Bronchial epithelial cell (primary cell): Measurements from ENCODE around the gene SMARCD1. TPM values are rescaled to one million over a fixed set of nuclear protein-coding genes. Genes with fewer than 3 reads are reported as not detected.
A peak's percentile ranks its signal among the peaks of the same experiment; 100 is the strongest.

ENCODE experiments used
- DNase-seq: peaks from one replicate; pipeline ENCODE4 v3.0.0-alpha.2; 2010; ENCODE audit warnings: low read depth
- FAIRE-seq: peaks from 2 replicates; lab custom pipeline; 2011; peaks lifted over from hg19 to GRCh38; lab: Jason Lieb, UNC
- H3K27me3 ChIP-seq: 2 replicates; pipeline ENCODE4 v1.5.1; 2011; ENCODE audit warnings: low read length; ENCODE audit not compliant: control insufficient read depth, insufficient read depth
- H3K36me3 ChIP-seq: 2 replicates; pipeline ENCODE4 v1.5.1; 2011; ENCODE audit warnings: low read length; ENCODE audit not compliant: control insufficient read depth, insufficient read depth
- H3K4me3 ChIP-seq: 2 replicates; pipeline ENCODE4 v1.5.1; 2011; ENCODE audit warnings: mild to moderate bottlenecking, low read depth, low read length, control low read depth
- total RNA-seq: library from RNA; depleted of rRNA; stranded (reverse); fragments of >200 nt; gene quantifications from 2 replicates; pipeline ENCODE4 v1.2.1, GENCODE V29; 2014
- TF ChIP-seq, protein P1 (sequence below): IDR thresholded peaks from 2 replicates; pipeline ENCODE4 v1.5.1; 2011; ENCODE audit warnings: mild to moderate bottlenecking, moderate library complexity, low read length, control low read depth, inconsistent platforms; ENCODE audit not compliant: insufficient read depth, severe bottlenecking

Gene SMARCD1
- total RNA-seq, 1 donor from 2014 or later: 24.2 TPM

DNA sequence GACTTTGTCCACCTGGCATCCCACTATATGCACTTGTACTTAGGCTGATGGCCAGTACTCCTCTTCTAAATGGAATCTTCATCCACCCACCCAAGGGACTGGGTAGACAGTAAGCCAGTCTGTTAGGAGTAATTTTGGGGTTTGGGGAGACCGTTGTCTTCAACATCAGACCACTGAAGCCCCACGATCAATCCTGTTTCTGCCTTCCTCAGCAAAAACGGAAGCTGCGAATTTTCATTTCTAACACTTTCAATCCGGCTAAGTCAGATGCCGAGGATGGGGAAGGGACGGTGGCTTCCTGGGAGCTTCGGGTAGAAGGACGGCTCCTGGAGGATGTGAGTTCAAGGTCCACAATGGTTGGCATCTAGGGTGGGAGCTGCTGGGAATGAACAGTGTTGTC, 2.0 kb downstream of the SMARCD1 start:
- TF ChIP-seq, protein P1, sequence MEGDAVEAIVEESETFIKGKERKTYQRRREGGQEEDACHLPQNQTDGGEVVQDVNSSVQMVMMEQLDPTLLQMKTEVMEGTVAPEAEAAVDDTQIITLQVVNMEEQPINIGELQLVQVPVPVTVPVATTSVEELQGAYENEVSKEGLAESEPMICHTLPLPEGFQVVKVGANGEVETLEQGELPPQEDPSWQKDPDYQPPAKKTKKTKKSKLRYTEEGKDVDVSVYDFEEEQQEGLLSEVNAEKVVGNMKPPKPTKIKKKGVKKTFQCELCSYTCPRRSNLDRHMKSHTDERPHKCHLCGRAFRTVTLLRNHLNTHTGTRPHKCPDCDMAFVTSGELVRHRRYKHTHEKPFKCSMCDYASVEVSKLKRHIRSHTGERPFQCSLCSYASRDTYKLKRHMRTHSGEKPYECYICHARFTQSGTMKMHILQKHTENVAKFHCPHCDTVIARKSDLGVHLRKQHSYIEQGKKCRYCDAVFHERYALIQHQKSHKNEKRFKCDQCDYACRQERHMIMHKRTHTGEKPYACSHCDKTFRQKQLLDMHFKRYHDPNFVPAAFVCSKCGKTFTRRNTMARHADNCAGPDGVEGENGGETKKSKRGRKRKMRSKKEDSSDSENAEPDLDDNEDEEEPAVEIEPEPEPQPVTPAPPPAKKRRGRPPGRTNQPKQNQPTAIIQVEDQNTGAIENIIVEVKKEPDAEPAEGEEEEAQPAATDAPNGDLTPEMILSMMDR: no peak
- FAIRE-seq: no peak
- peaks cover 9% of the 10 kb centered on the region for H3K36me3 ChIP-seq

DNA sequence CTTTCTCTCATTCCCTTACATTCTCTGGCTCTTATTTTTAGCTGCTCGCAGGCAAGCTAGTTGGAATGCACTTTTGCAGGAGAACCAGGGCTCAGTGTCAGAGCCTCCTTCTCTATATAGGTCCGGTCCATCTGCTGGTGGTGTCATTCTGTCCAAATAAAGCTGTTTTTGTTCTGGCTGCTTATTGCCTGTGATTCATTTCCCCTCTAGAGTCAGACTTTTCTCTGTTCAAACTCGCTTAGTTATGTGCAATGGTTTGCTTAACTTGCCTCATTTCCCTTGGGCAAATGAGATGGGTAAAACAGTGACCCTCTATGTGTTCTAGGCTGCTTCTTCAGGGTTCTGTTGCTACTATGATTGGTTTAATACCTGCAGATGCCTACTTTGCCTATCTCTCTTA, 2.9 kb downstream of the SMARCD1 start:
- Histone ChIP-seq H3K4me3 (no peak overlapping the region), H3K36me3 (peaks cover 13% of the 10 kb centered on the region), H3K27me3 (no peaks in the 10 kb centered on the region)
- DNase-seq (peak; percentile 95), FAIRE-seq (no peak)
- TF ChIP-seq, protein P1: no peak

More for the DNA sequence above, 2.0 kb downstream of the SMARCD1 start:
- H3K4me3 ChIP-seq: no peak overlapping the region
- H3K27me3 ChIP-seq: no peaks in the 10 kb centered on the region
- no peak for DNase-seq

DNA sequence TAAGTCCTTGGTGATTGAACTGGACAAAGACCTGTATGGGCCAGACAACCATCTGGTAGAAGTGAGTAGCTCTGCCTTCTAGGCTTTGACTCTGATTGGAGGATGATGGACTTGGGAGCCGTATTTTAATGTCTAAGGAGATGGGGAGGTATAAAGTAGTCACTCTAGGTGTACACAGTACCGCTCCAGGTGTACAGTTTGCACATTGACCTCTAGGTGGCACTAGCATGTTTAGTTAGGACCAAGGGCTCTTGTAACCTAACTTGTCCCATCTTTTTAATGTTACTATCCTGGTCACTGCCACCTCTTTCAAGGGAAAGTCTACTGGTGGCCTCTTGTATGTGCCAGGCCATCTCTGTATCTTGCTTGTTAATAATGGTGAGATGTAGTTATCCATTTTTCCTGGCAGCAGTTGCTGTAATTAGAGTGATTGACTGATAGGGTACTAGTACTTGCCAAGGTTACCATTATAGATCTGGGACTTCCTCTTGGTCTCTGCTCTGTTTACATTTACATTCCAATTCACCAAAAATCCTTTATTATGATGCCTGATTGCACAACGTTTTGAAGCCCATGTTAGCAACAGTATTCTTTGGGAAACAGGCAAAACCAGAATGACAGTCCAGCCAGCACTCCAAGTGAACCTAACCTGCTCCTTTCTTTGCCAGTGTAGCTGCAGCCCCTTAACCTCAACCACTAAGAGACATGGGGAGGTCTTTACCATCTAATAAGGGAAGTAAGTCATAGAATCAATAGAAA, 3.6 kb downstream of the SMARCD1 start:
- Histone ChIP-seq H3K27me3 (no peaks in the 10 kb centered on the region), H3K4me3 (no peak overlapping the region), H3K36me3 (peaks cover 16% of the 10 kb centered on the region)
- FAIRE-seq: no peak
- DNase-seq: peak; percentile 76
- TF ChIP-seq, protein P1: peak; percentile 84

DNA sequence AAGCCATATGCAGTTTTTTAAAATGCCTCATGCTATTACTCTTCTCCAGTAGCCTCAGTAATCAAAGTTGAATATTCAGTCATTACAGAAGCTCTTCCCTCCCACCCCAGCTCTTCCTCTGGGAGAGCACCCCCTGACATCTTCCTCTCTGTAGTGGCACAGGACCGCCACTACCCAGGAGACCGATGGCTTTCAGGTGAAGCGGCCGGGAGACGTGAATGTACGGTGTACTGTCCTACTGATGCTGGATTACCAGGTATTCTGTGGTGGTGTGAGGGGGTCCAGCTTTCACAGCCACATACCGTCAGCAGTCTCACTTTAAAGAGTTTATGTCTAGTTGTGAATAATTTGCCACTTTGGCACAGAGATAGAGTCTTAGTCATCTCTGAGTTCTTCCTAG, 4.6 kb downstream of the SMARCD1 start:
- no peaks in the 10 kb centered on the region for H3K27me3 ChIP-seq
- TF ChIP-seq, protein P1: no peak
- no peak for DNase-seq
- H3K4me3 ChIP-seq: no peak overlapping the region
- no peak for FAIRE-seq
- H3K36me3 ChIP-seq: peaks cover 21% of the 10 kb centered on the region

DNA sequence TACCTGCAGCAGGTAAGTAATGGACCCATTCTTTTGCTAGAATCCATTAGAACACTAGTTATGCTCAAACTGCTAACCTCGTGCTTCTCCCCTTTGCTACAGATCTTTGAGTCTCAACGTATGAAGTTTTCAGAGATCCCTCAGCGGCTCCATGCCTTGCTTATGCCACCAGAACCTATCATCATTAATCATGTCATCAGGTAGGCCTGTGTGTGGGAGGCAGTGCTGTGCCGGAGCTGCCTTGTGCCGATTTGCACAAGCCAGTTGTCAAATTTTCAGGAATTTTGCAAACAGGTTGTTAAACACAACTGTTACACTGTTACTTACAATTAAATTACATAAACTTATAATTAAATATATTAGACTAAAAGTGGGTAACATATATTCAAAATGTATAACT, 5.2 kb downstream of the SMARCD1 start:
- Histone ChIP-seq H3K4me3 (no peak overlapping the region), H3K36me3 (peaks cover 23% of the 10 kb centered on the region), H3K27me3 (no peaks in the 10 kb centered on the region)
- DNase-seq: no peak
- no peak for FAIRE-seq
- TF ChIP-seq, protein P1: no peak
